ENCODE results near the gene MAMDC2. TPM values are rescaled to one million over a fixed set of nuclear protein-coding genes. Genes with fewer than 3 reads are reported as not detected.

The MAMDC2 gene
- total RNA-seq, 1 experiment from 2014 or later: not detected

GRCh38 chr9:70049236-70049635 is 5.6 kb downstream of the MAMDC2 start:
- H3K27ac Mint-ChIP-seq (ENCODE audit: low read depth, unreplicated experiment): peak overlapping the region; percentile 16
- CTCF ChIA-PET: interaction anchor here (0.6 to 3.3 kb wide), 6 partner anchors 13 to 553 kb away, joined by 3 to 14 read pairs (median 4); no protein-coding TSS in a partner anchor
- H3K27me3 Mint-ChIP-seq (ENCODE audit: insufficient read depth, unreplicated experiment): no peaks in the 10 kb centered on the region

GRCh38 chr9:70049672-70050271 is 6.1 kb downstream of the MAMDC2 start:
- peak overlapping the region; percentile 16 for H3K27ac Mint-ChIP-seq (ENCODE audit: low read depth, unreplicated experiment)
- POLR2A ChIA-PET: interaction anchor here (0.7 to 2.6 kb wide), 10 partner anchors 18 to 365 kb away, joined by 3 to 9 read pairs (median 3); partner anchors contain the start of gene KLF9
- no peaks in the 10 kb centered on the region for H3K36me3 Mint-ChIP-seq (ENCODE audit: insufficient read depth, unreplicated experiment)
- H3K27me3 Mint-ChIP-seq (ENCODE audit: insufficient read depth, unreplicated experiment): no peaks in the 10 kb centered on the region
- DNase-seq (ENCODE audit: unreplicated experiment): peak; percentile 91
- peaks cover 76% of the 10 kb centered on the region for H3K4me1 Mint-ChIP-seq (ENCODE audit: insufficient read depth, unreplicated experiment)
- no peaks in the 10 kb centered on the region for H3K9me3 Mint-ChIP-seq (ENCODE audit: unreplicated experiment)
- BruUV-seq (replicated peaks): no TSS peak
- intact Hi-C loops (cut with micrococcal nuclease): loop anchor here (10.0 kb wide), 1 partner anchor 75 kb away; no protein-coding TSS in a partner anchor
- no peak overlapping the region for H3K4me3 Mint-ChIP-seq (ENCODE audit: unreplicated experiment)
- TF ChIP-seq, protein P1, sequence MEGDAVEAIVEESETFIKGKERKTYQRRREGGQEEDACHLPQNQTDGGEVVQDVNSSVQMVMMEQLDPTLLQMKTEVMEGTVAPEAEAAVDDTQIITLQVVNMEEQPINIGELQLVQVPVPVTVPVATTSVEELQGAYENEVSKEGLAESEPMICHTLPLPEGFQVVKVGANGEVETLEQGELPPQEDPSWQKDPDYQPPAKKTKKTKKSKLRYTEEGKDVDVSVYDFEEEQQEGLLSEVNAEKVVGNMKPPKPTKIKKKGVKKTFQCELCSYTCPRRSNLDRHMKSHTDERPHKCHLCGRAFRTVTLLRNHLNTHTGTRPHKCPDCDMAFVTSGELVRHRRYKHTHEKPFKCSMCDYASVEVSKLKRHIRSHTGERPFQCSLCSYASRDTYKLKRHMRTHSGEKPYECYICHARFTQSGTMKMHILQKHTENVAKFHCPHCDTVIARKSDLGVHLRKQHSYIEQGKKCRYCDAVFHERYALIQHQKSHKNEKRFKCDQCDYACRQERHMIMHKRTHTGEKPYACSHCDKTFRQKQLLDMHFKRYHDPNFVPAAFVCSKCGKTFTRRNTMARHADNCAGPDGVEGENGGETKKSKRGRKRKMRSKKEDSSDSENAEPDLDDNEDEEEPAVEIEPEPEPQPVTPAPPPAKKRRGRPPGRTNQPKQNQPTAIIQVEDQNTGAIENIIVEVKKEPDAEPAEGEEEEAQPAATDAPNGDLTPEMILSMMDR (IDR thresholded peaks at IDR 0.05; ENCODE audit: unreplicated experiment): no peak
- CTCF ChIA-PET: interaction anchor here (0.7 to 3.3 kb wide), 6 partner anchors 12 to 552 kb away, joined by 3 to 14 read pairs (median 4); no protein-coding TSS in a partner anchor

More at GRCh38 chr9:70049236-70049635, 5.6 kb downstream of the MAMDC2 start:
- Mint-ChIP-seq H3K4me1 (ENCODE audit: insufficient read depth, unreplicated experiment) (peaks cover 76% of the 10 kb centered on the region), H3K4me3 (ENCODE audit: unreplicated experiment) (no peak overlapping the region), H3K9me3 (ENCODE audit: unreplicated experiment) (no peaks in the 10 kb centered on the region), H3K36me3 (ENCODE audit: insufficient read depth, unreplicated experiment) (no peaks in the 10 kb centered on the region)
- POLR2A ChIA-PET: interaction anchor here (0.7 to 2.6 kb wide), 9 partner anchors 18 to 365 kb away, joined by 3 to 9 read pairs (median 3); partner anchors contain the start of gene KLF9
- peak; percentile 85 for DNase-seq (ENCODE audit: unreplicated experiment)
- intact Hi-C loops (cut with micrococcal nuclease): loop anchor here (10.0 kb wide), 1 partner anchor 74 kb away; no protein-coding TSS in a partner anchor
- TF ChIP-seq, protein P1 (IDR thresholded peaks at IDR 0.05; ENCODE audit: unreplicated experiment): no peak
- no TSS peak for BruUV-seq (replicated peaks)

DNA sequence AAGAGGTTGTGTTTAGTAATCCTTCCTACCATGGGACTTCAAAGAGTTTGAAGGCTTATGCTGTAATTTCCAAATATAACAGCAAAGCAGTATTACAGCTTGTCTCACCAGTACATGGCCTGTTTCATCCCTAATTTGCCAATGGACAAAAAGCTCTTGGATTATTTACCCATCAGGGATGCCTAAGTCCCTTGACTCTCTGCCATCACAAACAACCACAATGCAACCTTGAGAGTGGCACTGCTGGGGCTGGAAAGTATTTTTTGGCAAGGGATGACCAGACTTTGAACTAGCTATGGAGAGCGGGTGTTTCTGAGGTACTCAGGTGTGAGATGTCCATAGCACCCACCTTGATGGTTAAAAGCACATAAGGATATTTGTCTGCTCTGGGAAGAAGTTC is 9.1 kb downstream of the MAMDC2 start:
- Mint-ChIP-seq H3K27me3 (ENCODE audit: insufficient read depth, unreplicated experiment) (no peaks in the 10 kb centered on the region), H3K27ac (ENCODE audit: low read depth, unreplicated experiment) (peak overlapping the region; percentile 81), H3K4me1 (ENCODE audit: insufficient read depth, unreplicated experiment) (peaks cover 51% of the 10 kb centered on the region), H3K9me3 (ENCODE audit: unreplicated experiment) (no peaks in the 10 kb centered on the region), H3K36me3 (ENCODE audit: insufficient read depth, unreplicated experiment) (no peaks in the 10 kb centered on the region), H3K4me3 (ENCODE audit: unreplicated experiment) (no peak overlapping the region)
- CTCF ChIA-PET: interaction anchor here (0.6 to 2.0 kb wide), 6 partner anchors 22 to 81 kb away, joined by 3 to 8 read pairs (median 4); no protein-coding TSS in a partner anchor
- peak; percentile 47 for DNase-seq (ENCODE audit: unreplicated experiment)
- POLR2A ChIA-PET: interaction anchor here (1.4 to 2.3 kb wide), 2 partner anchors 12 to 39 kb away, joined by 3 to 13 read pairs; no protein-coding TSS in a partner anchor
- BruUV-seq (replicated peaks): no TSS peak
- TF ChIP-seq, protein P1 (IDR thresholded peaks at IDR 0.05; ENCODE audit: unreplicated experiment): no peak
- intact Hi-C loops (cut with micrococcal nuclease): no loop called here

DNA sequence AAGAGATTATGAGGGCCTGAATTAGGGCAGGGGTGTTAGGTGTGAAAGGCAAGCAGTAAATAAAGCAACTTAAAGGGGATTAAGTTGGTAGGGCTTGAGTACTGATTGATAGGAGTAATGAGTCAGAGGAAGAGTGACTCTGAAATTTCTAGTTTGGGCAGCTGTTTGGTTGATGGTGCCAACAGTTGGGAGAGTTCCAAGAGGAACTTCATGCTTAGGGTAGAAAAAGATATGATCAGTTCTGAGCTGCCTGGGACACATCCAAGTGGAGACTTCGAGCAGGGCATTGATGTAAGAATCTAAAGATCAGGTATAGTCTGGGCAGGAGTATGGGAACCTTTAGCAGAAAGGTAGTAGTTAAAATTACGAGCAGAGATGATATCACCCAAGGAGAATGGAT is 10.2 kb downstream of the MAMDC2 start:
- Mint-ChIP-seq H3K36me3 (ENCODE audit: insufficient read depth, unreplicated experiment) (no peaks in the 10 kb centered on the region), H3K27me3 (ENCODE audit: insufficient read depth, unreplicated experiment) (no peaks in the 10 kb centered on the region), H3K27ac (ENCODE audit: low read depth, unreplicated experiment) (peak overlapping the region; percentile 81), H3K9me3 (ENCODE audit: unreplicated experiment) (no peaks in the 10 kb centered on the region), H3K4me1 (ENCODE audit: insufficient read depth, unreplicated experiment) (peaks cover 43% of the 10 kb centered on the region), H3K4me3 (ENCODE audit: unreplicated experiment) (peak overlapping the region; percentile 20)
- ChIA-PET CTCF (interaction anchor here (0.6 to 2.6 kb wide), 6 partner anchors 19 to 548 kb away, joined by 3 to 30 read pairs (median 4); no protein-coding TSS in a partner anchor), POLR2A (interaction anchor here (0.6 to 2.3 kb wide), 14 partner anchors 12 to 203 kb away, joined by 3 to 13 read pairs (median 3); no protein-coding TSS in a partner anchor)
- intact Hi-C loops (cut with micrococcal nuclease): no loop called here
- TF ChIP-seq, protein P1 (IDR thresholded peaks at IDR 0.05; ENCODE audit: unreplicated experiment): no peak
- DNase-seq (ENCODE audit: unreplicated experiment): peak; percentile 94
- BruUV-seq (replicated peaks): no TSS peak

Data from MCF 10A (cell line).